Fibroblast of lung (primary cell): ENCODE measurements around the gene TECPR2. TPM values are rescaled to one million over a fixed set of nuclear protein-coding genes. Genes with fewer than 3 reads are reported as not detected.
A peak's percentile ranks its signal among the peaks of the same experiment; 100 is the strongest.

Source experiments
- DNase-seq, 2 donors: peaks; one replicate each; pipeline versions ENCODE4 v3.0.0 to v3.0.0-alpha.2; 2010; ENCODE audit warnings: low read depth in 2 of 2
- H2AFZ ChIP-seq: 2 replicates; pipeline ENCODE4 v1.5.1; 2012; ENCODE audit warnings: low read length, control low read depth, inconsistent platforms
- H3K27ac ChIP-seq: 2 replicates; pipeline ENCODE4 v1.5.1; 2011; ENCODE audit warnings: low read length, control low read depth; ENCODE audit not compliant: insufficient read depth
- H3K27me3 ChIP-seq: 2 replicates; pipeline ENCODE4 v1.5.1; 2011; ENCODE audit warnings: mild to moderate bottlenecking, low read length; ENCODE audit not compliant: control insufficient read depth, insufficient read depth
- H3K36me3 ChIP-seq: 2 replicates; pipeline ENCODE4 v1.5.1; 2011; ENCODE audit warnings: low read length; ENCODE audit not compliant: control insufficient read depth, insufficient read depth
- H3K4me1 ChIP-seq: 2 replicates; pipeline ENCODE4 v1.5.1; 2011; ENCODE audit warnings: low read length; ENCODE audit not compliant: control insufficient read depth, insufficient read depth; ENCODE audit errors: extremely low read depth
- H3K4me2 ChIP-seq: 2 replicates; pipeline ENCODE4 v1.5.1; 2011; ENCODE audit warnings: low read length, control low read depth; ENCODE audit not compliant: insufficient read depth; ENCODE audit errors: extremely low read depth
- H3K4me3 ChIP-seq, 4 experiments: fragments of 200-600 bp in 1 of 4; sonication (generic) in 1 of 4; replicated peaks in 1 of 4; 2 replicates each; pipeline ENCODE4 v1.5.1; 2011 to 2016; ENCODE audit warnings: low read length in 4 of 4, low read depth in 3 of 4, mild to moderate bottlenecking in 3 of 4, control low read depth in 2 of 4, inconsistent platforms in 1 of 4, mixed read lengths in 1 of 4; ENCODE audit not compliant: insufficient read depth in 1 of 4; ENCODE audit errors: control extremely low read depth in 1 of 4
- H3K79me2 ChIP-seq: 2 replicates; pipeline ENCODE4 v1.5.1; 2012; ENCODE audit warnings: mild to moderate bottlenecking, low read length, inconsistent platforms; ENCODE audit not compliant: control insufficient read depth, insufficient read depth
- H3K9ac ChIP-seq: 2 replicates; pipeline ENCODE4 v1.5.1; 2011; ENCODE audit warnings: mild to moderate bottlenecking, low read length, control low read depth; ENCODE audit not compliant: insufficient read depth
- H3K9me3 ChIP-seq: 2 replicates; pipeline ENCODE4 v1.5.1; 2012; ENCODE audit warnings: low read depth, low read length; ENCODE audit not compliant: control insufficient read depth, insufficient read depth
- H4K20me1 ChIP-seq: 2 replicates; pipeline ENCODE4 v1.5.1; 2011; ENCODE audit warnings: low read length; ENCODE audit not compliant: control insufficient read depth, insufficient read depth; ENCODE audit errors: extremely low read depth
- CTCF ChIP-seq, 2 donors: IDR thresholded peaks in 1 of 2; conservative IDR thresholded peaks in 1 of 2; 1 replicate in 1 of 2; 2 replicates in 1 of 2; pipeline ENCODE4 v1.5.1; 2011 to 2012; ENCODE audit warnings: low read length in 2 of 2, control low read depth in 1 of 2, inconsistent platforms in 1 of 2, low read depth in 1 of 2, mild to moderate bottlenecking in 1 of 2
- EZH2 ChIP-seq: IDR thresholded peaks from 2 replicates; pipeline ENCODE4 v1.5.1; 2012; ENCODE audit warnings: low read length, control low read depth, mild to moderate bottlenecking; ENCODE audit errors: missing control alignments
- polyA plus RNA-seq, 2 donors: library from polyadenylated mRNA; depleted of rRNA in 1 of 2; stranded (reverse) in 1 of 2; unstranded in 1 of 2; fragments of >200 nt; gene quantifications; 2 replicates each; pipeline ENCODE4 v1.2.1, GENCODE V29; 2011 to 2012; ENCODE audit warnings: missing spikeins in 1 of 2
- total RNA-seq: library from RNA; depleted of rRNA; stranded (reverse); fragments of >200 nt; gene quantifications from 2 replicates; pipeline ENCODE4 v1.2.1, GENCODE V29; 2014

Gene TECPR2
- total and polyA plus RNA-seq, 2 donors (not counting 1 experiment from before 2014, with no cell fraction given) = 9.2 to 17.8 TPM

GRCh38 chr14:102544046-102544746 is 181.5 kb downstream of the TECPR2 start:
- no peaks in the 10 kb centered on the region for H3K79me2 ChIP-seq
- H2AFZ ChIP-seq = no peak overlapping the region
- H3K36me3 ChIP-seq = no peaks in the 10 kb centered on the region
- DNase-seq = no peak
- no peak overlapping the region for H3K9ac ChIP-seq
- H4K20me1 ChIP-seq = no peaks in the 10 kb centered on the region
- H3K4me2 ChIP-seq = no peak overlapping the region
- H3K27me3 ChIP-seq = peaks cover 5% of the 10 kb centered on the region
- H3K27ac ChIP-seq = no peak overlapping the region
- TF ChIP-seq CTCF (conservative IDR thresholded peaks at IDR 0.05 in 1 of 2, IDR thresholded peaks at IDR 0.05 in 1 of 2; ENCODE audit: low read depth in 1 of 2, low read length in 2 of 2) = no peak
- TF ChIP-seq EZH2 = peak; percentile 82
- H3K4me3 ChIP-seq = no peak overlapping the region
- no peaks in the 10 kb centered on the region for H3K9me3 ChIP-seq
- no peaks in the 10 kb centered on the region for H3K4me1 ChIP-seq

GRCh38 chr14:102544747-102545460 is 182.2 kb downstream of the TECPR2 start:
- H3K4me3 ChIP-seq = no peak overlapping the region
- no peak overlapping the region for H3K9ac ChIP-seq
- H3K27ac ChIP-seq = no peak overlapping the region
- no peaks in the 10 kb centered on the region for H3K79me2 ChIP-seq
- H3K36me3 ChIP-seq = no peaks in the 10 kb centered on the region
- no peak for TF ChIP-seq CTCF (conservative IDR thresholded peaks at IDR 0.05 in 1 of 2, IDR thresholded peaks at IDR 0.05 in 1 of 2; ENCODE audit: low read depth in 1 of 2, low read length in 2 of 2)
- no peak for TF ChIP-seq EZH2
- H3K4me2 ChIP-seq = no peak overlapping the region
- no peaks in the 10 kb centered on the region for H3K4me1 ChIP-seq
- no peaks in the 10 kb centered on the region for H4K20me1 ChIP-seq
- H2AFZ ChIP-seq = no peak overlapping the region
- peaks cover 5% of the 10 kb centered on the region for H3K27me3 ChIP-seq
- H3K9me3 ChIP-seq = no peaks in the 10 kb centered on the region
- DNase-seq = no peak

GRCh38 chr14:102545461-102546265 is 182.9 kb downstream of the TECPR2 start:
- TF ChIP-seq CTCF (conservative IDR thresholded peaks at IDR 0.05 in 1 of 2, IDR thresholded peaks at IDR 0.05 in 1 of 2; ENCODE audit: low read depth in 1 of 2, low read length in 2 of 2) (no peak), EZH2 (no peak)
- H3K4me2 ChIP-seq = no peak overlapping the region

More at GRCh38 chr14:102545461-102546265, 182.9 kb downstream of the TECPR2 start:
- Histone ChIP-seq H3K4me3 (peak overlapping the region in 1 of 4 experiments; percentile 20), H3K27ac (no peak overlapping the region), H3K36me3 (no peaks in the 10 kb centered on the region), H3K9ac (no peak overlapping the region), H4K20me1 (no peaks in the 10 kb centered on the region), H2AFZ (peak overlapping the region; percentile 27), H3K79me2 (no peaks in the 10 kb centered on the region), H3K9me3 (no peaks in the 10 kb centered on the region), H3K27me3 (peaks cover 5% of the 10 kb centered on the region), H3K4me1 (no peaks in the 10 kb centered on the region)
- DNase-seq = peak in 1 of 2 donors; percentile 77
